Liver (tissue), 9 donors: ENCODE results near the gene GALNTL6. TPM values are rescaled to one million over a fixed set of nuclear protein-coding genes. Genes with fewer than 3 reads are reported as not detected.

Source experiments
- DNase-seq: peaks from one replicate; pipeline ENCODE4 v3.0.0-alpha.2; 2017; ENCODE audit warnings: low spot score
- H3K27ac ChIP-seq, 2 donors: one replicate each; pipeline ENCODE4 v1.7.0; 2013; ENCODE audit warnings: inconsistent platforms in 2 of 2, low read length in 2 of 2, control low read depth in 1 of 2, low read depth in 1 of 2, mild to moderate bottlenecking in 1 of 2
- H3K27me3 ChIP-seq, 4 donors: one replicate each; pipeline versions ENCODE4 v1.6.1 to v1.7.0; 2013; ENCODE audit warnings: low read length in 3 of 4, inconsistent platforms in 1 of 4, mild to moderate bottlenecking in 1 of 4, moderate library complexity in 1 of 4; ENCODE audit not compliant: control insufficient read depth in 4 of 4, insufficient read depth in 4 of 4
- H3K36me3 ChIP-seq, 4 donors: one replicate each; pipeline versions ENCODE4 v1.6.1 to v1.7.0; 2013; ENCODE audit warnings: low read length in 3 of 4, mild to moderate bottlenecking in 3 of 4, low read depth in 1 of 4, moderate library complexity in 1 of 4; ENCODE audit not compliant: control insufficient read depth in 4 of 4, insufficient read depth in 3 of 4
- H3K4me1 ChIP-seq, 4 donors: one replicate each; pipeline versions ENCODE4 v1.6.1 to v1.7.0; 2013; ENCODE audit warnings: low read length in 3 of 4, mild to moderate bottlenecking in 3 of 4, moderate library complexity in 1 of 4; ENCODE audit not compliant: control insufficient read depth in 4 of 4, insufficient read depth in 4 of 4
- H3K4me3 ChIP-seq, 3 donors: one replicate each; pipeline versions ENCODE4 v1.6.1 to v1.7.0; 2013; ENCODE audit warnings: low read length in 3 of 3, control low read depth in 1 of 3, low read depth in 1 of 3, mild to moderate bottlenecking in 1 of 3
- H3K9ac ChIP-seq, 2 donors: one replicate each; pipeline ENCODE4 v1.7.0; 2013; ENCODE audit warnings: low read length in 2 of 2, mild to moderate bottlenecking in 2 of 2, moderate library complexity in 2 of 2, control low read depth in 1 of 2, low read depth in 1 of 2
- H3K9me3 ChIP-seq, 4 donors: one replicate each; pipeline versions ENCODE4 v1.6.1 to v1.7.0; 2013; ENCODE audit warnings: low read length in 3 of 4; ENCODE audit not compliant: control insufficient read depth in 4 of 4
- FOXA2 ChIP-seq: IDR thresholded peaks from 2 replicates; pipeline ENCODE4 v1.6.1; 2016; ENCODE audit warnings: antibody characterized with exemption
- GABPA ChIP-seq, 2 donors: IDR thresholded peaks in 1 of 2; conservative IDR thresholded peaks in 1 of 2; 2 replicates each; pipeline ENCODE4 v1.6.1; 2016; ENCODE audit warnings: antibody characterized with exemption in 2 of 2, mild to moderate bottlenecking in 1 of 2, moderate library complexity in 1 of 2
- HNF4A ChIP-seq, 2 donors: conservative IDR thresholded peaks; 2 replicates each; pipeline ENCODE4 v1.6.1; 2016; ENCODE audit warnings: antibody characterized with exemption in 2 of 2, mild to moderate bottlenecking in 2 of 2
- HNF4G ChIP-seq: IDR thresholded peaks from 2 replicates; pipeline ENCODE4 v1.6.1; 2016; ENCODE audit warnings: antibody characterized with exemption
- NR2F2 ChIP-seq: IDR thresholded peaks from 2 replicates; pipeline ENCODE4 v1.6.1; 2016; ENCODE audit warnings: antibody characterized with exemption
- RAD21 ChIP-seq, 2 donors: IDR thresholded peaks; 2 replicates each; pipeline ENCODE4 v1.6.1; 2016; ENCODE audit warnings: antibody characterized with exemption in 2 of 2, mild to moderate bottlenecking in 2 of 2
- RXRA ChIP-seq, 2 donors: IDR thresholded peaks; 2 replicates each; pipeline ENCODE4 v1.6.1; 2017 to 2018; ENCODE audit warnings: antibody characterized with exemption in 2 of 2, mild to moderate bottlenecking in 1 of 2
- SP1 ChIP-seq: IDR thresholded peaks from 2 replicates; pipeline ENCODE4 v1.6.1; 2018; ENCODE audit warnings: antibody characterized with exemption, mild to moderate bottlenecking
- TAF1 ChIP-seq: conservative IDR thresholded peaks from 2 replicates; pipeline ENCODE4 v1.6.1; 2016; ENCODE audit warnings: antibody characterized with exemption, mild to moderate bottlenecking
- YY1 ChIP-seq: IDR thresholded peaks from 2 replicates; pipeline ENCODE4 v1.6.1; 2016; ENCODE audit warnings: antibody characterized with exemption, mild to moderate bottlenecking
- WGBS: extraction: QIAGEN DNeasy Blood & Tissue Kit; methylation state at CpG from one replicate; pipeline ENCODE4 v1.1.7; 2013; 5-methylcytosine and 5-hydroxymethylcytosine counted together
- polyA plus RNA-seq, 2 donors: library from polyadenylated mRNA; stranded (reverse) in 1 of 2; unstranded in 1 of 2; fragments of 200-250 nt in 1 of 2; fragments of >200 nt in 1 of 2; fragmentation: Nextera tagmentation in 1 of 2; extraction: Ambion mirVana in 1 of 2; gene quantifications; one replicate each; pipeline versions ENCODE4 v1.2.1 to v1.2.3, GENCODE V29; 2013 to 2015
- total RNA-seq, 2 donors: library from RNA; depleted of rRNA; stranded (reverse); fragments of >200 nt; gene quantifications; one replicate each; pipeline ENCODE4 v1.2.3, GENCODE V29; 2014
- TF ChIP-seq, protein P1 (sequence below): fragments of 150-350 bp; IDR thresholded peaks from 2 replicates; pipeline ENCODE4 v1.5.1; 2017; ENCODE audit warnings: improper control_type of control experiment, low read depth, low read length; ENCODE audit not compliant: missing input control
- TF ChIP-seq, protein P2 (sequence below): IDR thresholded peaks from 2 replicates; pipeline ENCODE4 v1.6.1; 2016; ENCODE audit warnings: antibody characterized with exemption
- TF ChIP-seq, protein P3 (sequence below): IDR thresholded peaks from 2 replicates; pipeline ENCODE4 v1.6.1; 2016; ENCODE audit warnings: antibody characterized with exemption, mild to moderate bottlenecking
- donor health status: healthy.
- donor health status: healthy.
- donor health status: healthy.
- donor health status: healthy.
- donor health status: healthy.

Gene GALNTL6
- total and polyA plus RNA-seq, 4 donors: 0.06 to 0.08 TPM; not detected in 2

DNA sequence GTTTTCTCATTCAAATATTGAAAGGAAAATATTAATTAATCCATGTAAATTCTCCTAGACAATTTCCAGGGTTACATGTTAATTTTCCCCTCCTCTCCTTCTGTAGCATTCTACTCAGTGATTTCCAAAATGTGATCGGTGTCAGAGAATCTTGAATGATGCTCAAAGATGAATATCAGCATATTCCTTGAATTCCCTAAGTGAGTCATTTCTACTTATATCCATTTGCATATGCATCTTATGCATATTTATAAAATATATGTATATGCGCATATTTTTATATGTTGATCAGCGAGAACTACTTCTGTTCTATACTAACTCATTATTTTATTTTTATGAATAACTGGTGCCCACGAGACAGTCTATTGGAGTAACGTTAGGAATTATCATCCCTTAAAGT is 33.9 kb upstream of the GALNTL6 start (continued):
- TF ChIP-seq, protein P1, sequence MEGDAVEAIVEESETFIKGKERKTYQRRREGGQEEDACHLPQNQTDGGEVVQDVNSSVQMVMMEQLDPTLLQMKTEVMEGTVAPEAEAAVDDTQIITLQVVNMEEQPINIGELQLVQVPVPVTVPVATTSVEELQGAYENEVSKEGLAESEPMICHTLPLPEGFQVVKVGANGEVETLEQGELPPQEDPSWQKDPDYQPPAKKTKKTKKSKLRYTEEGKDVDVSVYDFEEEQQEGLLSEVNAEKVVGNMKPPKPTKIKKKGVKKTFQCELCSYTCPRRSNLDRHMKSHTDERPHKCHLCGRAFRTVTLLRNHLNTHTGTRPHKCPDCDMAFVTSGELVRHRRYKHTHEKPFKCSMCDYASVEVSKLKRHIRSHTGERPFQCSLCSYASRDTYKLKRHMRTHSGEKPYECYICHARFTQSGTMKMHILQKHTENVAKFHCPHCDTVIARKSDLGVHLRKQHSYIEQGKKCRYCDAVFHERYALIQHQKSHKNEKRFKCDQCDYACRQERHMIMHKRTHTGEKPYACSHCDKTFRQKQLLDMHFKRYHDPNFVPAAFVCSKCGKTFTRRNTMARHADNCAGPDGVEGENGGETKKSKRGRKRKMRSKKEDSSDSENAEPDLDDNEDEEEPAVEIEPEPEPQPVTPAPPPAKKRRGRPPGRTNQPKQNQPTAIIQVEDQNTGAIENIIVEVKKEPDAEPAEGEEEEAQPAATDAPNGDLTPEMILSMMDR: no peak
- TF ChIP-seq GABPA (IDR thresholded peaks at IDR 0.05 in 1 of 2, conservative IDR thresholded peaks at IDR 0.05 in 1 of 2) (no peak), NR2F2 (no peak), HNF4G (no peak), TAF1 (no peak), RXRA (IDR thresholded peaks at IDR 0.05) (no peak), FOXA2 (no peak), RAD21 (IDR thresholded peaks at IDR 0.05) (no peak)
- TF ChIP-seq, protein P2, sequence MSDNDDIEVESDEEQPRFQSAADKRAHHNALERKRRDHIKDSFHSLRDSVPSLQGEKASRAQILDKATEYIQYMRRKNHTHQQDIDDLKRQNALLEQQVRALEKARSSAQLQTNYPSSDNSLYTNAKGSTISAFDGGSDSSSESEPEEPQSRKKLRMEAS: no peak

DNA sequence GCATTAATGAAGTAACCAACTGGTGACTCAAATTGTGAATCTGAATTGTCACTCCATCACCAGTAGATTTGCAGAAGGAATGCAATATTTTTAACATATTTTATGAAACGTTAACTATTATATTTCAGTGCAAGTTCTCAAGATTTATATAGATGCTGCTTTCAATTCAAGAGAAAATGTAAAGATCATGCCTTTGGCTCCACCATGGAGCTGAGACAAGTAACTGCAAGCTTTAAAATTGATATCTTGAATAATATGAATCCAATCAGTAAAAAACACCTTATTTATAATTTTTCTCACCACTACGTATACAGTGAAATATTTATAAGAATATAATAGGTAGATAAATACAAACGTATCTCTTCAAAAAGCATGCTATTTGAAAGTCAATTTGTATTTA is 27.8 kb upstream of the GALNTL6 start:
- H3K9me3 ChIP-seq: peaks cover 0 to 2% (median 0%) of the 10 kb centered on the region in 4 donors
- H3K9ac ChIP-seq: no peak overlapping the region
- no peaks in the 10 kb centered on the region for H3K4me1 ChIP-seq
- DNase-seq: no peak
- TF ChIP-seq, protein P1: no peak
- TF ChIP-seq TAF1 (no peak), NR2F2 (no peak), HNF4G (no peak), GABPA (IDR thresholded peaks at IDR 0.05 in 1 of 2, conservative IDR thresholded peaks at IDR 0.05 in 1 of 2) (no peak), RXRA (IDR thresholded peaks at IDR 0.05) (no peak), YY1 (no peak)
- TF ChIP-seq, protein P3, sequence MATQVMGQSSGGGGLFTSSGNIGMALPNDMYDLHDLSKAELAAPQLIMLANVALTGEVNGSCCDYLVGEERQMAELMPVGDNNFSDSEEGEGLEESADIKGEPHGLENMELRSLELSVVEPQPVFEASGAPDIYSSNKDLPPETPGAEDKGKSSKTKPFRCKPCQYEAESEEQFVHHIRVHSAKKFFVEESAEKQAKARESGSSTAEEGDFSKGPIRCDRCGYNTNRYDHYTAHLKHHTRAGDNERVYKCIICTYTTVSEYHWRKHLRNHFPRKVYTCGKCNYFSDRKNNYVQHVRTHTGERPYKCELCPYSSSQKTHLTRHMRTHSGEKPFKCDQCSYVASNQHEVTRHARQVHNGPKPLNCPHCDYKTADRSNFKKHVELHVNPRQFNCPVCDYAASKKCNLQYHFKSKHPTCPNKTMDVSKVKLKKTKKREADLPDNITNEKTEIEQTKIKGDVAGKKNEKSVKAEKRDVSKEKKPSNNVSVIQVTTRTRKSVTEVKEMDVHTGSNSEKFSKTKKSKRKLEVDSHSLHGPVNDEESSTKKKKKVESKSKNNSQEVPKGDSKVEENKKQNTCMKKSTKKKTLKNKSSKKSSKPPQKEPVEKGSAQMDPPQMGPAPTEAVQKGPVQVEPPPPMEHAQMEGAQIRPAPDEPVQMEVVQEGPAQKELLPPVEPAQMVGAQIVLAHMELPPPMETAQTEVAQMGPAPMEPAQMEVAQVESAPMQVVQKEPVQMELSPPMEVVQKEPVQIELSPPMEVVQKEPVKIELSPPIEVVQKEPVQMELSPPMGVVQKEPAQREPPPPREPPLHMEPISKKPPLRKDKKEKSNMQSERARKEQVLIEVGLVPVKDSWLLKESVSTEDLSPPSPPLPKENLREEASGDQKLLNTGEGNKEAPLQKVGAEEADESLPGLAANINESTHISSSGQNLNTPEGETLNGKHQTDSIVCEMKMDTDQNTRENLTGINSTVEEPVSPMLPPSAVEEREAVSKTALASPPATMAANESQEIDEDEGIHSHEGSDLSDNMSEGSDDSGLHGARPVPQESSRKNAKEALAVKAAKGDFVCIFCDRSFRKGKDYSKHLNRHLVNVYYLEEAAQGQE: no peak
- no peak overlapping the region for H3K4me3 ChIP-seq
- H3K27me3 ChIP-seq: no peaks in the 10 kb centered on the region
- 66% methylated on average over 3 of the region's 3 CpGs for WGBS
- H3K27ac ChIP-seq: no peak overlapping the region
- H3K36me3 ChIP-seq: no peaks in the 10 kb centered on the region

DNA sequence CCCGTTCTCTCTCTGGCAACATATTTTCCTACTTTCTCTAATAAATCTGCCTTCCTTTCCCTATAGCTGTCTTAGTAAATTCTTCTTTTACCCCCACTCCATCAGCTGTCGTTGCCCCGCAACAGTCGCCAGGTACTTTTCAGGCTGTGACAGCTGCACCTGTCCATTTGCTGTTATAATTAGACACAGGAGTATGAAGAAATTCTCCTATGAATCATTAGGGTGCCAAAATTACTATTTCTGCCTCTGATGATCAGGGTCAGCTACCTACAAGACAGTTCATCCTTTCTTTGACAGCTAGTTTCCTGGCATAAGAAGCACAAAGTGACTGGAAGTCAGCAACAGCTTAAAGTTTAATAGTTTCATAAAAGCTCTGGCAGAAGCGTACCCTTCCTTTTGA is 19.5 kb upstream of the GALNTL6 start:
- Histone ChIP-seq H3K9ac (no peak overlapping the region), H3K9me3 (peaks cover 0 to 2% (median 0%) of the 10 kb centered on the region in 4 donors), H3K4me1 (no peaks in the 10 kb centered on the region), H3K27ac (no peak overlapping the region), H3K27me3 (no peaks in the 10 kb centered on the region), H3K36me3 (no peaks in the 10 kb centered on the region), H3K4me3 (no peak overlapping the region)
- 84% methylated on average over 5 of the region's 5 CpGs for WGBS
- TF ChIP-seq RXRA (IDR thresholded peaks at IDR 0.05) (no peak), GABPA (IDR thresholded peaks at IDR 0.05 in 1 of 2, conservative IDR thresholded peaks at IDR 0.05 in 1 of 2) (no peak), HNF4A (conservative IDR thresholded peaks at IDR 0.05) (no peak), SP1 (no peak)
- no peak for DNase-seq
